HG03280 (cell line): Measurements from ENCODE around the gene SLC4A2.
A peak's percentile ranks its signal among the peaks of the same experiment; 100 is the strongest.

Experiments used
- ATAC-seq: cut with Tn5 transposase; IDR thresholded peaks from one replicate; pipeline ENCODE4 v1.9.1; 2021; ENCODE audit warnings: mild to moderate bottlenecking, moderate library complexity; ENCODE audit not compliant: unreplicated experiment

The SLC4A2 gene

DNA sequence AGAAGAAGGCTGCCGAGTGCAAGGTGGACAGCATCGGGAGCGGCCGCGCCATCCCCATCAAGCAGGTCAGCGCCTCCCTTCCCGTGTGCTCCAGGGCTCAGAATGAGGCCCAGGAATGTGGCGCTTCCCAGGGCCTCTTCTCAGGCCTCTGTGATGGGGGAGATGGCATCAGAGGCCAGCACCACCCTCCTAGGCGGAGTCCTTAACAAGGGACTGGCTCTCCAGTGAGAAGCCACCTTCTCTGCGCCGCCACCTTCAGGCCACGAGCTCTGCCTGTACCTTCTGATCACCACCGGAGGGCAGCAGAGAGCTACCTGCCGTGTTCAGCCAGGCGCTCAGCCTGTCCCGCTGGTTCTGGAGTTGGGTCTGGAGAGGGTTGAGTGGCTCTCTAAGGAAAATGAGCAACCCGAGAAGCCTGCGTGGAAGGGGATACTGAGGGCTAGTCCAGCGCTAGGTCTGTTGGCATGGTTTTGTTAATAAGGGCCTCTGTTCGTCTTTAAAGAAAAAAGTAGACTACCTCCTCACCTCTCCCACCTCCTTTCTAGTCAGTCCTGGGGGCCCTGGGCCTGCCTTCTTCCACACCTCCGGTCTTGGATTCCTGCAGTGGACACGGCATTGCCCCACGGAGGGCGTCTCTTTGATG is 64.6 kb downstream of the SLC4A2 start:
- ATAC-seq: peak; percentile 78

GRCh38 chr7:151124481-151124880 is 65.1 kb downstream of the SLC4A2 start:
- no peak for ATAC-seq

DNA sequence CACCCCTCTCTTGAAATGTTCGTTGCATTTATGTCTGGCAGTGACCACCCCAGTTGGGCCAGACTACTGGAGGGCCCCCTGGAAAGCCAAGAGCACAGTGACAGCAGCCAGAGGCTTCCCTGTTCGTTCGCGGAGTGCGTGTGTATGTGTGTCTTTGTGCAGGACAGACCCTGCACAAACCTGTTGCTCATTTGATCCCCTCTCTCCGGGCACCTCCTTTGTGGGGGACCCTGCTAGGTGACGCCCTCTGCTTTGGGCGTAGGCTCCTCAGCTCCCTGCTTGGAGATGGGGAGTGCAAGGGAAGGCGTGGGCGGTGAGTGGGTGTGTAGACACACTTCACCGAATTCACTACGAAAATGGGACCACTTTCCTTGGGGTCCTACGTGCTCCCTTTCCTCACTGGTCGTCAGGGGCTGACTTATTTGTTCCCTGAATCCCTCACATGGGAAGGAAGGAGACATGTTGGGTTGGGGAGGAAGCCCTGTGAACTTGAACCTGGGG is 65.6 kb downstream of the SLC4A2 start:
- ATAC-seq: no peak

DNA sequence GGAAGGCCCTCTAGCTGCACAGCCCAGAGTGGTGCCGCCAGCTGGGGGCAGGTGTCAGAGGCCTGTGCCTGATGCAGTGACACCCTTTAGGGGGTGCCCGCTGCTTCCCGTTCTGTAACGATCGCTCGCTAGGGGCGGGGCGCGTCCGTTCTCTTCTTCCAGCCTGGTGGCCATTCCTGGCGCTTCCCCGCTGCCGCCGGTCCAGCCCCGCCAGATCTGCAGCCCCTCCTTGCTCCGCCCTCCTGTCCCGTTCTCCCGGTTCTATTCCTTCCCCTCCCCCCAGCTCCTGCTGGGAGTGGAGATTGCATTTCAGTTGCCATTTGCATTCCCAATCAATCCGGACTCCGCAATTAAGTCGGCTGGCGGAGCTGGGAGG is 66.1 kb downstream of the SLC4A2 start:
- no peak for ATAC-seq

DNA sequence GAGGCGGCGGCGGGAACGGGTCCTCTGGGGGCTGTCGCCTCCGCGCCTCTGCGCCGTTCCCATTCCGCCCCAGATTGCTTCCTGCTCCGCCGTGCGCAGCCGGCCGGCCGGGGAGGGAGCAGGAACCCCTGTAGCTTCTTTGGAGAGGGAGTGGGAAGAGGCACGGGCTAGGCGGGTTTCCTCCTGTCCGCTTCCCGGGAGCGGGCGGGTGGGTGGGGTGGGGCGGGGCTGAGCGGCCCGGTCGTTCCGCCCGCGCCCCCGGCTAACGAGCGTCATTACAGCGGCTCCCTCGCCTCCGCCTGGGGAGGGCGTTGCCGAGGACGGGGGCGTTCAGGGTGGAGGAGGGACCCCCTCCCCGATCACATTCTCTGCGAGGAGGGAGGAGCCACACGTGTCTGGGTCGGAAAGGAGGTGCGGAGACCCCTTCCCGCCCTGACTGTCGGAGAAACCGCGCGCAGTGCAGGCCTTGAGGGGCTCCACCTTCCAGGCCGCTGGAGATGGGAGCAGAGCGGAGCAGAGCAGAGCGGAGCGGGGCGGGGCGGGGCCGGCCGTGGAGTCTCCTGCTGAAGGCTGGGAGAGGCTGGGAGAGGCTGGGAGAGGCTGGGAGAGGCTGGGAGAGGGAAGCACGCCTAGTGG is 66.6 kb downstream of the SLC4A2 start:
- ATAC-seq: no peak
